ENCODE measurements around the gene LMF1. TPM values are rescaled to one million over a fixed set of nuclear protein-coding genes. Genes with fewer than 3 reads are reported as not detected.
A peak's percentile ranks its signal among the peaks of the same experiment; 100 is the strongest.

The LMF1 gene
- total RNA-seq, 1 experiment from 2014 or later: 13.5 TPM

DNA sequence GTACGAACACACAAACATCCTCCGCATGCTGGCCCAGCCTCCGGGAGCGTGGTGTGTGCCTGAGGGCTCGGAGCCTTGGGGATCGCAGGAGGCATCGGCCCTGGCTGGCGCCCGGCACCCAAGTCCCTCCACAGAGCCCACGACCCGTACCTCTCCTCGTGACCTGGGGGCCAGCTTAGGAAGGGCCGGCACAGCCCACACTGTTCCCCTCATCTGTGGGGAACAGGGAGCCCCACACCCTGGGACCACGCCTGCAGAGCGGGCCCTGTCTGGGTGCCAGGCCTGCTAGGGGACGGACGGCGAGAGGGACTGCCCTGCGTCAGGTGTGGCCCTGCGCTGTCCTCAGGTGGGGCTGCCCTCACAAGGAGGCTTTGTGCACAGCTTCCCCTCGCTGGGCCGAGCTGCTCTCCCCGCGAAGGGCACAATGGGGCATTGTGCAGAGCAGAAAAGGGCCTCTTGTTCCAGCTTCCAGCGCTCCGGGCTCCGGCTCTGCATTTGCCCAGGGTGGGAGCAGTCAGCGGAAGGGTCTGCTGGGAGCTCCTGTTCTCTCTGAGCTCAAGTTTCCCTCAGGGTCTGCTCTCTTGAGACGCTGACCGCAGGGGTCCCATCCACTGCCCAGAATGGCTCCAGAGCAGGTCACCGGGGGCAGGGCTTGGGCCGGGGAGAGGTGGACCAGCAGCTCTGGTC lies 1.7 kb upstream of the LMF1 start:
- intact Hi-C loops (cut with micrococcal nuclease): no loop called here

DNA sequence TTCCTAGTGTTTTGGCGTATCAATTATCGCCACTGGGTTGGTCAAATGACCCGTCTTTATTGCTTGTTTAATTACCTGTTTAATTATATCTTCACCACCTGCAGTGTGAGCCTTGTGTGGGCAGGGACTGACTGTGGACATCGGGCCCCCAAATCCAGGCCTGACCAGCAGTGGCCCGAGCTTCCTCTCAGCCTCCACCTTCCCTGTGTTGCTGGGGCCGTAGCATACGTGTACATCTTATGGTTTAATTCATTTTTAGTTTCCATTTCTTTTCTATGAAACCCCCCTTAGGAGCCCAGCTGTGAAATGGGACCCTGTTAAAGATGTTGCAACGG lies 1.2 kb upstream of the LMF1 start:
- H4K20me1 ChIP-seq (ENCODE audit: low read length): no peaks in the 10 kb centered on the region
- TF ChIP-seq, protein P1, sequence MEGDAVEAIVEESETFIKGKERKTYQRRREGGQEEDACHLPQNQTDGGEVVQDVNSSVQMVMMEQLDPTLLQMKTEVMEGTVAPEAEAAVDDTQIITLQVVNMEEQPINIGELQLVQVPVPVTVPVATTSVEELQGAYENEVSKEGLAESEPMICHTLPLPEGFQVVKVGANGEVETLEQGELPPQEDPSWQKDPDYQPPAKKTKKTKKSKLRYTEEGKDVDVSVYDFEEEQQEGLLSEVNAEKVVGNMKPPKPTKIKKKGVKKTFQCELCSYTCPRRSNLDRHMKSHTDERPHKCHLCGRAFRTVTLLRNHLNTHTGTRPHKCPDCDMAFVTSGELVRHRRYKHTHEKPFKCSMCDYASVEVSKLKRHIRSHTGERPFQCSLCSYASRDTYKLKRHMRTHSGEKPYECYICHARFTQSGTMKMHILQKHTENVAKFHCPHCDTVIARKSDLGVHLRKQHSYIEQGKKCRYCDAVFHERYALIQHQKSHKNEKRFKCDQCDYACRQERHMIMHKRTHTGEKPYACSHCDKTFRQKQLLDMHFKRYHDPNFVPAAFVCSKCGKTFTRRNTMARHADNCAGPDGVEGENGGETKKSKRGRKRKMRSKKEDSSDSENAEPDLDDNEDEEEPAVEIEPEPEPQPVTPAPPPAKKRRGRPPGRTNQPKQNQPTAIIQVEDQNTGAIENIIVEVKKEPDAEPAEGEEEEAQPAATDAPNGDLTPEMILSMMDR (conservative IDR thresholded peaks at IDR 0.05; ENCODE audit: low read depth, low read length): no peak
- TF ChIP-seq EZH2phosphoT487 (IDR thresholded peaks at IDR 0.05; ENCODE audit: borderline replicate concordance, low read length): no peak
- no peak for TF ChIP-seq EZH2 (IDR thresholded peaks at IDR 0.05; ENCODE audit: low read length, unreplicated experiment)
- no peaks in the 10 kb centered on the region for H3K9me3 ChIP-seq (ENCODE audit: low read length)
- H3K79me2 ChIP-seq (ENCODE audit: low read length): peaks cover 27% of the 10 kb centered on the region
- H3K9ac ChIP-seq (ENCODE audit: low read length): no peak overlapping the region
- intact Hi-C loops (cut with micrococcal nuclease): no loop called here
- H2AFZ ChIP-seq (ENCODE audit: low read length): no peak overlapping the region
- BruUV-seq (replicated peaks): no TSS peak
- H3F3A ChIP-seq (ENCODE audit: low read length, unreplicated experiment): no peaks in the 10 kb centered on the region
- H3K4me1 ChIP-seq (ENCODE audit: insufficient read depth, low read length): peaks cover 6% of the 10 kb centered on the region
- H3K27ac ChIP-seq (ENCODE audit: low read length): no peak overlapping the region
- H3K4me3 ChIP-seq (ENCODE audit: low read length): no peak overlapping the region
- ATAC-seq: no peak
- no peak for DNase-seq
- ChIA-PET POLR2A (ENCODE audit: unreplicated experiment) (no interaction called here), CTCF (no interaction called here)
- no peaks in the 10 kb centered on the region for H3K9me2 ChIP-seq (replicated peaks; ENCODE audit: low read length)
- H3K4me2 ChIP-seq (ENCODE audit: low read length): no peak overlapping the region
- H3K36me3 ChIP-seq (ENCODE audit: low read depth, low read length): no peaks in the 10 kb centered on the region; the same call in 1 of the 2 replicates
- no peaks in the 10 kb centered on the region for H3K27me3 ChIP-seq (ENCODE audit: low read length)

More for the DNA sequence above, 1.7 kb upstream of the LMF1 start:
- H3K27me3 ChIP-seq (ENCODE audit: low read length): no peaks in the 10 kb centered on the region
- no peak overlapping the region for H3K4me2 ChIP-seq (ENCODE audit: low read length)
- no peaks in the 10 kb centered on the region for H4K20me1 ChIP-seq (ENCODE audit: low read length)
- peaks cover 24% of the 10 kb centered on the region for H3K79me2 ChIP-seq (ENCODE audit: low read length)
- CTCF ChIA-PET: no interaction called here
- H3K9ac ChIP-seq (ENCODE audit: low read length): no peak overlapping the region
- TF ChIP-seq EZH2phosphoT487 (IDR thresholded peaks at IDR 0.05; ENCODE audit: borderline replicate concordance, low read length): no peak
- TF ChIP-seq EZH2 (IDR thresholded peaks at IDR 0.05; ENCODE audit: low read length, unreplicated experiment): no peak
- TF ChIP-seq, protein P1 (conservative IDR thresholded peaks at IDR 0.05; ENCODE audit: low read depth, low read length): no peak
- POLR2A ChIA-PET (ENCODE audit: unreplicated experiment): no interaction called here
- H3K27ac ChIP-seq (ENCODE audit: low read length): no peak overlapping the region
- no TSS peak for BruUV-seq (replicated peaks)
- ATAC-seq (no peak), DNase-seq (no peak)
- H3K4me1 ChIP-seq (ENCODE audit: insufficient read depth, low read length): peaks cover 6% of the 10 kb centered on the region
- no peaks in the 10 kb centered on the region for H3F3A ChIP-seq (ENCODE audit: low read length, unreplicated experiment)
- H2AFZ ChIP-seq (ENCODE audit: low read length): no peak overlapping the region
- no peaks in the 10 kb centered on the region for H3K9me3 ChIP-seq (ENCODE audit: low read length)
- no peak overlapping the region for H3K4me3 ChIP-seq (ENCODE audit: low read length)
- no peaks in the 10 kb centered on the region for H3K9me2 ChIP-seq (replicated peaks; ENCODE audit: low read length)
- no peaks in the 10 kb centered on the region; the same call in 1 of the 2 replicates for H3K36me3 ChIP-seq (ENCODE audit: low read depth, low read length)

GRCh38 chr16:971582-971905 lies 760 bp upstream of the LMF1 start:
- no peaks in the 10 kb centered on the region for H3K9me3 ChIP-seq (ENCODE audit: low read length)
- H3K4me1 ChIP-seq (ENCODE audit: insufficient read depth, low read length): peaks cover 6% of the 10 kb centered on the region
- BruUV-seq (replicated peaks): no TSS peak
- no peak overlapping the region for H3K27ac ChIP-seq (ENCODE audit: low read length)
- ATAC-seq (no peak), DNase-seq (no peak)
- no peaks in the 10 kb centered on the region for H3K9me2 ChIP-seq (replicated peaks; ENCODE audit: low read length)
- no peaks in the 10 kb centered on the region for H4K20me1 ChIP-seq (ENCODE audit: low read length)
- POLR2A ChIA-PET (ENCODE audit: unreplicated experiment): no interaction called here
- H3K27me3 ChIP-seq (ENCODE audit: low read length): no peaks in the 10 kb centered on the region
- no peak overlapping the region for H3K4me3 ChIP-seq (ENCODE audit: low read length)
- CTCF ChIA-PET: no interaction called here
- H3K79me2 ChIP-seq (ENCODE audit: low read length): peaks cover 27% of the 10 kb centered on the region
- intact Hi-C loops (cut with micrococcal nuclease): no loop called here
- H3K4me2 ChIP-seq (ENCODE audit: low read length): peak overlapping the region; percentile 72; the same call in 1 of the 2 replicates
- H3F3A ChIP-seq (ENCODE audit: low read length, unreplicated experiment): no peaks in the 10 kb centered on the region
- TF ChIP-seq, protein P1 (conservative IDR thresholded peaks at IDR 0.05; ENCODE audit: low read depth, low read length): no peak
- TF ChIP-seq EZH2 (IDR thresholded peaks at IDR 0.05; ENCODE audit: low read length, unreplicated experiment): no peak
- no peak for TF ChIP-seq EZH2phosphoT487 (IDR thresholded peaks at IDR 0.05; ENCODE audit: borderline replicate concordance, low read length)
- no peak overlapping the region for H2AFZ ChIP-seq (ENCODE audit: low read length)
- no peak overlapping the region for H3K9ac ChIP-seq (ENCODE audit: low read length)
- H3K36me3 ChIP-seq (ENCODE audit: low read depth, low read length): no peaks in the 10 kb centered on the region; the same call in 1 of the 2 replicates
